GM19351 (cell line): ENCODE measurements around the gene RBMS1.

ENCODE experiments used
- ATAC-seq: cut with Tn5 transposase; IDR thresholded peaks from one replicate; pipeline ENCODE4 v1.9.1; 2021; ENCODE audit warnings: mild to moderate bottlenecking, moderate library complexity; ENCODE audit not compliant: unreplicated experiment

Gene RBMS1

DNA sequence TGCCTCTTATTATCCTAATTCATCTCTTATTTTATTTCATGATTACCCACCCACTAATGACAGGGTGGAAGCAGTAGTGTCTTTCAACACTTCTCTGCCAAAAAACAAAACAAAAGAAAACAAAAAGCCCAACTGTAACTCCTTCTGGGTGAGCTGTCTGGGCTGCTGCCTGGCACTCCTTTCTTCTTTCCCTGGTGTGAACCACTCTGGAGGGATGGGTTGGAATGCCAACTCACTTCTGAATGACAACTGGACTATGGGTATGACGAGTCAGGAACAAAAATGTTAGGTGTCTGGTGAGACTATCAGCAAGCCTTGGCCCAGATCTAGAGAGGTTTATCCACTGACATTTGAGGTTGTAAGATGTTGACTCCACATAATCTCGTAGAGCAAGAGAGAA is 205.3 kb downstream of the RBMS1 start:
- no peak for ATAC-seq

DNA sequence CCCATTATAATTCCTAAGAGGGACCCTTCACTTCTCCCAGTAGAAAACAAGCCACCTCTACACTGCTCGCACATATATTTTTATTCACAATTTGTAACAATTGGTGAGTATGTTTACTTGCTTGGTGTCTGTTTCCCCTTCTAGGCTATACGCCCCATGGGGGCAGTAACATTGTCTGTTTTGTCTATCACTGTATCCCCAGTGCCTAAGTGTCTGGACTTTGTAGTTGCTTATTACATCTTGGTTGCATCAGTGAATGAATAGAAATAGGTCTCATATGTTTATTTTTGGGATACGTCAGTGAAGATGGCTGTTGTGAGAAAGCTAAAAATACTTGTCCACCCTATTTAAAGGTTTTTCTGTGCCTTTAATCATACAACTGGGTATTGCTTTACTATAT is 206.1 kb downstream of the RBMS1 start:
- no peak for ATAC-seq

DNA sequence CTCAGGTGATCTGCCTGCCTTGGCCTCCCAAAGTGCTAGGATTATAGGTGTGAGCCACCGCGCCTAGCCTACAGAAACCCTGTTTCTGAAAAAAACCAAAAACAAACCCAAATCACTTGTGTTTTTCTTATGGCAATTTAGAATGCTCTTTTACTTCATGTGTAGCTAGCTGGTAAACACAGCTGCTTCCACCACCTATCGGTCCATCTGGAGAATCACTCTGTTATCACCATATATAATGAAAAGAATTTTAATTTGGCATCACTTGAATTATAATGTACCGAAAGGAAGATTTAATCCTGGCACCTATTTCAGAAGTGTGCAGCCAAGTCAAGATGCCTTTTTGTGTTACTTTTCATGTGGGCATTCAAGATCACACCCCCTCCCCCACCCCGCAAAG is 207.1 kb downstream of the RBMS1 start:
- no peak for ATAC-seq

DNA sequence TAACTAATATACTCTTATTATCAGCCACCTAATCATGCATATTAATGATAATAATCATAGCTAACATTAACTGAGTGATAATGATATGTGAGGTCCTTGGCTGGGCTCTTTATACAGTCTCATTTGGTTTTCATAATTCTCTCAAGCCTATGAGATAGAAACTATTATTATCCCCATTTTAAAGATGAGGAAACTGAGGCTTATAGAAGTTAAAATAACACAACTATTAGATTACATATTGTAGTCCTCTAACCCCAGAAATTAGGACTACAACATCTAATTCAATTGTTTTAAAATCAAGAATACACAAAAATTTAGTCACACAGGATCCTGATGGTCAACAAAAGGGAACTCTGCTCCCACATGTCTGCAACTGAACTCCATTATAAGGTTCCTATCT is 209.9 kb downstream of the RBMS1 start:
- no peak for ATAC-seq

DNA sequence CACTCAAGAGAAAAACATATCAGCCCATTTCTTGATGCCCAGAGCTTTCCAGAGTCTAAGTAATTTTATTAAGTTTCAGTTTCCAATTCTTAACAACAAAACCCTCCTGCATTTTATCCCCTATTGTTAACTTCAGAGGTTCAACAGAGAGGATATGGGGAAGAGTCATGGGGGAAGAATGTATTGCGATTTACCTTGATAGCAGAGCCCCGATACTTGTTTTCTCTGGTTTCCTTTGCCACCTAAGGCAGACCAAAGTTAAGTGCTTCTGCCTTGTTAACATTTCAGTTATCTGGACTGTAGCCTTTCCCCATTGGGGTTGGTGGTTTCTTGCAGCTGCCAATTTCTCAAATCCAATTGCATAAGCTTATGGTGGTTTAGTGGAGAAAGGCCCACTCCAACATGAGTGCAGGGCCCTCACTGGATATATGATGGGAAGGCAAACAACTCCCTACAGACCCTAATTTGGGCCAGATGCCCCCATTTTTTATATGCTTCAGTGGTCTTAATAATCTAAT is 211.5 kb downstream of the RBMS1 start:
- ATAC-seq: no peak

DNA sequence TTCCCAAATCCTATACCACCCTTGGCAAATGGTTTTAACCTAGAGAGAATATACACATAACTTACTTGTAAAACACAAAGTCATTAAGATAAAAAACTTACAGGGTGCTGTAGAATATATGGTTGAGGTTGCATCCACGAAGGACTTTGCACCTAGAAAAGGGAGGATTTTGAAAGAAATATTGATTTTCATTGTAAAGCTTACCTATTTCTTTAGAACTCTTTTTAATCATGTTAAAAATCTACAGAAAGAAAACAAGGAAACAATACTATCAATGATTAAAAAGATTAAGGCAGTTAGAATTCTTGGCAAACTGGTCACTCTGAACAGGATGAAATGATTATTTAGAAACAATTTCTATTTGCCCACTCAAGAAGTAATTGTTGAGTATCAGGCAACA is 212.4 kb downstream of the RBMS1 start:
- ATAC-seq: no peak

DNA sequence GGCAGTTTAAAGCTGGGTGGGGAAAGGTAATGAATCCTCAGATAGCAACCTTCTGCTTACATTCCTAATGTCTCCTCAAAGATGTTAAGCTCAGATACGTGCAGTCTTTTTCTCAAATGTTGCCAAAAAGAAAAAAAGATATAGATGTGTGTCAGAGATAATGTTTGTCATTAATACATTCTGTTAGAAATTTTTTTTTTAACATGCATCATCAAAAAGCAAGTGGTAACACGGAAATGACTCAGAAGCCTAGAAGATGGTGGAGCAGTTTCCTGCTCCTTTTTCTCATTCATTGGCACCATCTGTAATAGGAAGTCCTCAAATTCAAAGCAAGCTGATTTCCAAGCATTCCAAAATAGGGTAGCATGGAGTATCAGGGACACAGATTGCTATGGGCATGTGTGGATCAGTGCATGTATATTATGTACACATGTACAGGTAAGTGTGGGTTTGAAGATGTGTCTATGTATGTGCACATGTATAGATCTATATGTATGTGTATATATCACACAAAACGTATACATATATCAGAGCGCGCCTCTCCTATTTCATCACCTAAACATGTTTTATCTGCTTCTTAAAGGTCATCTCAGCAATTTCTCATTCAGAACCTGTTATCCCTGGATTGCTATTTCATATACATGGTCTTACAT is 213.7 kb downstream of the RBMS1 start:
- no peak for ATAC-seq

DNA sequence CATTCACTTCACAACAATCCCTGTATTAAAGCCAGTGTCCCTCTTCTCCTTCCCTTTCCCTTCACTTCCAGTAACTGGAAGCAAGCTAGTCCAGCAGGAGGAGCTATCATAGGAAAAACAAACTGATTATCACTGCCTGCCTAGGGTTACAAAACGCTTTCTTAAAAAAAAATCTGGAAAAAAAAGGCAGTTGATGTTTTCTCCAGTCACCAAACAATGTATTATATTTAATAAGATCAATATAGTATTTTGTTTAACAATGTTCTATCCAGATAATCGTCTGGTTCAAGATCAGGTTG is 214.8 kb downstream of the RBMS1 start:
- ATAC-seq: no peak

DNA sequence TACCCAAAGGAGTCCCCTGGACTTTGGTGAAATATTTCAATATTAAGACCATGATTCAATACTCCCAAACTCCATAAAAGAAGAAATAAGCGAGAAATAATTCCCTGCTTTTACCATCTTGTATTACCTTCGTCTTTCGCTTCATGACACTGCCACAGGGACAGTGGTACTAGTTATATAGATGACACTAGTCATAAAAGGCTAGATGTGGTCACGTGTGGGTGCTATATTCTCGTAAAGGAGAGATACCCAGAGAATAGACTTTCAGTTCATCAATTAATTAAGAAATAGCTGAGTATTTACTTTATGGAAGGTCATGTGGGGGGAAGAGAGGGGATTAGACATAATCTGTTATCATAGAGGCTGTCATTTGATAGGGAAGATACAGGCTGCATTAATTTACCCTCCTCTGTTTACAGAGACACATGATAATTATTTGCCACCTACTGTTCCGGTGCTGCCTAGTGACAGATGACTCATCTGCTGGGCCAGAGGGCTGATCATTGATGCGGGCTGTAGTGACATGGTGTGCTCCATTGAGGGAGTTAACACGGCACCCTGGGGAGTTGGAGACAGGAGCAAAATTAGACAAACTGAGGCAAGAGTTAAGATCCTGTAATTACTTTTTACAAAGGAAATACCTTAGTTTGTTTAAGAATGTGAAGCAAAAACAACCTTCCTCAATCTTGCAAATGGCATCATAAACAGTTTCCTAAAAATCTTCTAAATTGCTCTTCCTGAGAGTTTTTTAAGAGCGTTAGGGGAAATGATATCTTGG is 215.3 kb downstream of the RBMS1 start:
- peak; percentile 96 for ATAC-seq

DNA sequence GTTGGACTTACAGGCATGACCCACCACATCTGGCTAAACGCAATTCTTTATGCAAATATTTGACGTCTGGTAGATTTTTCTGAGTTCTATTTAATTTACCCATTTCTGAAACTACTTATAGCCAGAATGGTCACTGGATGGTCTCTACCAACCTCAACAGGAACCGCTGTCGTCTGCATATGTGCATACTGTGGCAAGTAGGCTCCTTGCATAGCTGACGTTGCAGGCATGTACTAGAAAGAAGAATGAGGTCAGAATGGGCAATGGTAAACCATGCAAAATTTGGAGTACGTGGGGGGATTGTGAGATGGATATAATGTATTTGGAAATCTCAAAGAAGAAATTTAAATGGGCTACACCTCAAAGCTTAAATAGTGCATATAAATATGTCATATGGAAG is 216.5 kb downstream of the RBMS1 start:
- ATAC-seq: no peak

DNA sequence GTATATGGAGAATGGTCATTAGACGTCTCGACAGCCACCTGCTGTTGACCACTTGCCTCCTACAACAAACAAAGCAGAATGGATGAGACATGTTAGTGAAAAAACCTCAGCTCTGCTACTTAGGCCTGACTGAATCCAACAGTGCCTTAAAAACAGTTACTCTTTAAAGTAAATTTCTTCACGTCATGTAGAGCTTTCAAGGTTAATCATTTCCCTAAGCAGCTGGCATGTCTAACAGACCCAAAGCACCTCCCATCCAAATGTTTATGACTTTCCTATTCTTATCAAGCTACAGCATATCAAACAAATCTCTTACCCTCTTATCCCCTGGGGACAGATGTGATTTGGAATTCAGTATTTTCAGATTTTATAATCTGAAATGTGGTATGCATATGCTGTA is 218.0 kb downstream of the RBMS1 start:
- ATAC-seq: no peak

DNA sequence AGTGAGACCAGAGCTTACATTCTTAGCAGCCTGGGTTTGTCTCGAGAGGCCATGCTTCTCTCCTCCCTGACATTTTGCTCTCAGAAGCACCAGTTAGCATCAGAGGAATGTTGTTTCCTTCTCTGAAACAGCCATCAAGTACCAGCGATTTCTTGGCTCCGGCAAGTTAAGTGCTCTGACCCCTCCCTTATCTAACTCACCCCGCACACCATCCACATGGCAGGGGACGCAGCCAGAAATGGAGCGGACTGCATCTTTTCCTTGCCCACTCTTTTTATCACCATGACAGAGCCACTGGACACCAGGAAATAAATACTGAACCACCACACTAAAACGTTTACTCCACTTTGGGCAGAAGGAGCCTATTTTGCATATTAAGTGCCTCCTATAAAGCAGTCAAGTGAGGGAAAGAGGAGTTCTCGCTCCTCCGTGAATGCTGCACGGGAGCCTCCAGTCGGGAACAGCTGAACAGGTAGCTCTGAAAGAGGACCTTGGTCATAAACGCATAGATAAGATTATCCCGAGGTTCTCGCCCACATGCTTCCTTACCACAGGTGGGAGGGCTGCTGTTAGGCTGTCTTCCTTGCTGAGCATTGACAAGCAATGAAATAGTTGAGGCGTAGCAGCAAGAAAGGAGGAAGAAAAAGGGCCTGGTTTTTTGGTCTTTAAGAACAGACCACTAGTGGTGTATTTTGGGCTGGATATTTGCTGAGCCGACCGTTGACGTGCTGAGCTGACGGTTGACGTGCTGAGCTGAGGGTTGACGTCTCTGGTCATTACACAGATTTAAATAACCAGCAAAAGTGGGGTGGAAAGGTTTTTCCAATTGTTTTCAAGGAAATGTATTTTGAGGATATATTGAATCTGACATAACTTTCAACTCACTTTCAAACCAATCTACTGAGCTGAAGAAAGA is 222.2 kb downstream of the RBMS1 start:
- no peak for ATAC-seq

DNA sequence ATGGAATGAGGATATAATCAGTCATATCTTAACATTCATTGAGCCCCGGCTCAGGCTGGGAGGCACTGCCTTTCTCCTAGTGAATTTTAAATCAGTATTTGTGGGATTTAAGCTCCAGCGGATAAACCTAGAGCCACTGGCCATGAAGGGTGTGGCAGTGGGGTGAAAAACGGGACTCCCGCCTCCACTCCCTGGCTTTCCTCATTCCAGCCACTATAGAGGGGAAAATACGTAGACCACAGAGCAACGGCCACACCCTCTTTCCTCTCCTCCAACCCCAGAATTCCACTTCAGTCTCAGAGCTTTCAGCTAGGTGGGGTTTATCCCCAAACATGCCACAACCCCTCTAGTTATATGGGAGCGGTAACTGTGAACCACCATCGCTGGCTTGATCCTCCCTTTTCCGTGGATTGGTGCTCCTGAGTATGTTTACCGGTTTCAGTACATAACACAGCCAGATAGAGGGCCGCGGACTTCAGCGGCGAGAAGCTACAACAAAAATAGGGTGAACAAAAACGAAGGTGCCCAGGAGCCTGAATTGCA is 223.0 kb downstream of the RBMS1 start:
- no peak for ATAC-seq

DNA sequence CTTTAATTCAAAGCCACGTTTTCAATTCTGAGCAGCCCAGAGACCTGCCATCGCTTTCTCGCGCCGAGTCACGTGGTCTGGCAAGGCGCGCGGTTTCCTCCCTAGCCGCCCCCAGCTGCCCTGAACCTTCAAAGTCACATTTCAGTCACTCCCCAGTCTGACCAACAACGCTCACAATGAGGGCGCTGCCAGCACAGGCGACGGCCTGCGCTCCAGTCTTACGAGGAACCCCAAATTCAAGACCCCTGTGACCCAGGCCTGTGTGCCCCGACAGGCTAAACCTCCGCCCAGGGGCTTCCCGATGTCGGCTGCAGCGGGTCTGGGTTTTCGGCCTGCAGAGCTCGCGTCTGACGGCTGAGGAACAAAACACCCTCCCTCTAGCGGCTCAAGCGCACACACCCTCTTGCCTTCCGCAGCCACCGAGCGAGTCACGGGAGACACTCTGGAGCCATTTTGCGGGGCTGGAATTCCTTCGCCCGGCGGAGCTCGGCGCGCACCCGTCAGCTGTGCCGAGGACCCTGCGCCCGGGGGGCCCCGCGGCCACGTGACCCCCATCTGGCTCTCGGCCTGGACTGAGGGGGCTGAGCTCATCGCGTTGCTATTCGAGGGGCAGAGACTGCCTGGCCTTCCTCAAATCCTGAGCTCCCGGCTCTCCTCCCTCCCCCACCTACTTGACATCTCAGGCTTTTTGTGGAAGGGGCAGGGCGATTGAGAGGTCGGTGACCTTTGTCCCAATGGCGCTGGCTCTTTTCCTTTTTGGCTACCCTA is 223.6 kb downstream of the RBMS1 start:
- ATAC-seq: peak; percentile 90

DNA sequence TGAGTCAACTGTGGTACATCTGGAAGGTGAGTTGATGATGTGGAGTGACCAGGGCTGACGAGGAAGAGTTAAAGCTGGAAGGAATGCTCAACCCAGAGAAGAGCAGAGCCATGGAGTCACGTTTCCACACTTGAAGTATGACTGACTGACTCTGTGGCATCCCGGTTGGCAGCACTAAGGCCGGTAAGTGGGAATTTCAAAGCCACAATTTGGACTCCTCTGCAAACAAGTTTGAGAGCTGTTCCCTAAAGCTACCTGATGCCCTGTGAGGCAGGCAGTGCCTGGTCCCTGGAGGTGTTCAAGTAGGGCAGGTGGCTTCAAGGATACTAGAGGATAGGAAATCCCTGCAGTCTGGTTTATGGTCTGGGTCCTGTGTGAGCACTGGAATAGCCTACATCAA is 224.2 kb downstream of the RBMS1 start:
- ATAC-seq: no peak

DNA sequence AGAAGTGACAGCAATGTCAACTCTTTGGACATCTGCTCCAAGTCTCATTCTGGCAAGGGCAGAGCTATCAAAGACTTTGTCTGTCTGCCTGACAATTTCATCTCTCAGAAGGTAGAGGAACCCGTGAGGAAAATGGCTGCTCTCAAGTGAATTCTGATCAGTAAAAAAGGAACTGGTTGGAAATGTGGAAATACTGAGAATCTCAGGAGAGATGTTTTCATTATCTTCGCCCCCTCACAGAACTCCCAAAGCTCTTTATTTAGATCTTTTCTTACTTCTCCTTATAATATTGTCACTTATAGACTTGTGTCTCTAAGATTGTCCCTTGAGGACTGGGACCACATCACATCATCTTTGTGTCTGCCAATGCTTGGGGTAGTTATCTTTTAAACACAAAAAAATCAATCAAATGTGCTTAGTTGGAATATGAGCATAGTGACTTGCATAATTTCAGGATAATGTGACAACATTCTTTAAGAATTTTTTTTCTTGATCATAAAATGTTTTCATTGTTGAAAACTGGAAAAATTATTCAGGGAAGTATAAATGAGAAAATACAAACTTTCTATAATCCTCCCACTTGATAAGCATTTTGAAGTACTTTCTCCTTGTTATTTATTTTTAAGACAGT is 225.3 kb downstream of the RBMS1 start:
- no peak for ATAC-seq

DNA sequence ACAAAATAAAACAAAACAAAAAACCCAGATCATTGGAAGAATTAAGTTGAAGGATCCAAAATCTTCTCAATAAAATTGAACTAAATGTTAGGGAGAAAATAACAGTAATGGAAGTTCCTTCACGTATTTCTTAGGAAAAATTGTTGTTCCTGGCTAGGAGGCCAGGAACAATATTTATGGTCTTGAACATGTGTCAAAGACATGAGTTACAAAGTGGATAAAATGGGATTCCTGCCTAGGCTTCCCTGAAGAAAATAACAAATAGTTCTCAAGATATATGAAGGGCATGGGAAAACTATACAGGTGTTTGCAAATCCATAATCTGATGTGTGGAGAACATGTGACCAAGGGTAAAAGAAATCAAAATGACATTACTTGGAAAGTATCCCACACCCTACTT is 225.9 kb downstream of the RBMS1 start:
- ATAC-seq: no peak

DNA sequence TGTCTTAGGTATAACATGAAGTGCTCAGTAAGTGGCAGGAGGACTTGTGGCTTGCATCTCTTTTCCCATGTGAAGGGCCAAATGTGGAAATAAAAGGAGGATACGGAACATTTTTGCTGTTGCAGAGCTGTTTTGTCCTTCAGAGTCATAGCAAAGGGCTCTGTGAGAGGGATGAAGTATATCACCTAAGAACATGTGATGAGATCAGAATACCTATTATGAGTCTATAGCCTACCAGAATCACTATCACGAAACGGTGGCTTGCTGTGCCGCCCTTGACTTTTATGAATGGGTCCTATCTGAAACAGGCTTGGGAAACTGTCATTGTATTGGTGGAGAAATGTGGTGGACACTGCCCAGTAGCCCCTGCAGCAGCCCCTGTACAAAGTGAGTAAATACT is 226.6 kb downstream of the RBMS1 start:
- ATAC-seq: no peak

DNA sequence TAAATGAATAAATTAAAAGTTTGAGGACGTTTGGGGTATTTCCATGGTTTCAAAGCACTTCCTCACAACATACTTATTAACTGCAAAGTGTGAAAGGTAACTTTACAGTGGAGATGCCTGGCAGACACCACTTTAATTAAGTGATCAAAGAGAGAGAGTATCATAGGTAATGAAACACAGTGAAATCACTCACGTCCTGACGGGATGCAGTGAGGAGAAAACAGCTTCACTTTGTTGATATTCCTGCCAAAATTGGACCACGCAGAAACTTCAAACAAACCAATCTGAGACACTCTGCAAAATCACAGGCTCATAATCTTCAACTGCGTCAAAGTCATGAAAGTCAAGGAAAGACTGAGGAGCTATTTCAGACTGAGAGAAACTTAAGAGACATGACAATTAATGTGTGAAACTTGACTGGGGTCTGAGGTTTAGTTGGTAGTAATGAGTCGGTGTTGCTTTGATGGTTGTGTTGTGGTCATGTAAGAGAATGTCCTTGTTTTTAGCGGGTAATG is 227.5 kb downstream of the RBMS1 start:
- ATAC-seq: peak; percentile 29

DNA sequence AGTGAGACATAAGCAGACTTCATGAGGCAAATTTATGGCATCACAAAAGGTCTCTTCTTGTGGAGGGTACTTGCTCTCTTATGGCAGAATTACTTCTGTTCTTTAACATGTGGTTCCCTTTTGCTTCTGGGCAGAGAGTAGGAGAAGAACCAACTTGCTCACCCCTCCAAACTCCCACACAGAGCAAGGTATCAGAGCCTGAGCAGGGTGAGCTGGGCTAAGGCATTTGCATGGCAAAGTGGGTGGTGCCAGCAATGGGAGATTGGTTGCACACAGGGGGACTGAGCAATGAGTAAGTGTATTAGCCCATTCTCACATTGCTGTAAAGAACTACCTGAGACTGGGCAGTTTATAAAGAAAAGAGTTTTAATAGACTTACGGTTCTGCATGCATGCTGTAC is 229.3 kb downstream of the RBMS1 start:
- no peak for ATAC-seq
